Epithelial cell of esophagus (primary cell): ENCODE data around the gene LACRT.
A peak's percentile ranks its signal among the peaks of the same experiment; 100 is the strongest.

Experiments
- DNase-seq: peaks from one replicate; pipeline ENCODE4 v3.0.0; 2010; ENCODE audit warnings: low read depth
- H3K4me3 ChIP-seq: 2 replicates; pipeline ENCODE4 v1.5.1; 2011; ENCODE audit warnings: mild to moderate bottlenecking, low read length, control low read depth
- CTCF ChIP-seq: IDR thresholded peaks from 2 replicates; pipeline ENCODE4 v1.5.1; 2011; ENCODE audit warnings: low read depth, mild to moderate bottlenecking, low read length, control low read depth, inconsistent platforms; ENCODE audit not compliant: insufficient read depth; ENCODE audit errors: missing control alignments

The LACRT gene

GRCh38 chr12:54602661-54603060 is 32.0 kb downstream of the LACRT start:
- DNase-seq: no peak
- no peak overlapping the region for H3K4me3 ChIP-seq
- no peak for TF ChIP-seq CTCF

GRCh38 chr12:54601841-54602240 is 32.9 kb downstream of the LACRT start:
- no peak for TF ChIP-seq CTCF
- peak; percentile 64 for DNase-seq

GRCh38 chr12:54598970-54599369 is 35.7 kb downstream of the LACRT start:
- TF ChIP-seq CTCF: no peak
- no peak overlapping the region for H3K4me3 ChIP-seq
- DNase-seq: no peak

More at GRCh38 chr12:54601841-54602240, 32.9 kb downstream of the LACRT start:
- H3K4me3 ChIP-seq: no peak overlapping the region

GRCh38 chr12:54596526-54596946 is 38.2 kb downstream of the LACRT start:
- peak; percentile 91 for TF ChIP-seq CTCF
- H3K4me3 ChIP-seq: no peak overlapping the region
- DNase-seq: peak; percentile 68

- no peak for TF ChIP-seq CTCF
- no peak for DNase-seq
Observed at GRCh38 chr12:54595471-54595870, 39.2 kb downstream of the LACRT start.

GRCh38 chr12:54593725-54594124 is 41.0 kb downstream of the LACRT start:
- no peak overlapping the region for H3K4me3 ChIP-seq
- no peak for DNase-seq
- no peak for TF ChIP-seq CTCF

More at GRCh38 chr12:54595471-54595870, 39.2 kb downstream of the LACRT start:
- no peak overlapping the region for H3K4me3 ChIP-seq

GRCh38 chr12:54593135-54593534 is 41.6 kb downstream of the LACRT start:
- H3K4me3 ChIP-seq: no peak overlapping the region
- TF ChIP-seq CTCF: no peak
- DNase-seq: peak; percentile 8
